AG10803 (cell line): ENCODE results near the gene ATP2B2.
"Not testable (repeated sequence)": the region's sequence is repeated elsewhere in the genome, so short reads cannot be mapped to it uniquely, and the experiment has no call there.

Experiments
- DNase-seq: peaks from one replicate; pipeline ENCODE4 v3.0.0; 2010; ENCODE audit warnings: low read depth
- H3K4me3 ChIP-seq: 2 replicates; pipeline ENCODE4 v1.5.1; 2011; ENCODE audit warnings: mild to moderate bottlenecking, low read length, control low read depth
- TF ChIP-seq, protein P1 (sequence below): conservative IDR thresholded peaks from 2 replicates; pipeline ENCODE4 v1.5.1; 2011; ENCODE audit warnings: mild to moderate bottlenecking, low read length, control low read depth, inconsistent platforms

The ATP2B2 gene

DNA sequence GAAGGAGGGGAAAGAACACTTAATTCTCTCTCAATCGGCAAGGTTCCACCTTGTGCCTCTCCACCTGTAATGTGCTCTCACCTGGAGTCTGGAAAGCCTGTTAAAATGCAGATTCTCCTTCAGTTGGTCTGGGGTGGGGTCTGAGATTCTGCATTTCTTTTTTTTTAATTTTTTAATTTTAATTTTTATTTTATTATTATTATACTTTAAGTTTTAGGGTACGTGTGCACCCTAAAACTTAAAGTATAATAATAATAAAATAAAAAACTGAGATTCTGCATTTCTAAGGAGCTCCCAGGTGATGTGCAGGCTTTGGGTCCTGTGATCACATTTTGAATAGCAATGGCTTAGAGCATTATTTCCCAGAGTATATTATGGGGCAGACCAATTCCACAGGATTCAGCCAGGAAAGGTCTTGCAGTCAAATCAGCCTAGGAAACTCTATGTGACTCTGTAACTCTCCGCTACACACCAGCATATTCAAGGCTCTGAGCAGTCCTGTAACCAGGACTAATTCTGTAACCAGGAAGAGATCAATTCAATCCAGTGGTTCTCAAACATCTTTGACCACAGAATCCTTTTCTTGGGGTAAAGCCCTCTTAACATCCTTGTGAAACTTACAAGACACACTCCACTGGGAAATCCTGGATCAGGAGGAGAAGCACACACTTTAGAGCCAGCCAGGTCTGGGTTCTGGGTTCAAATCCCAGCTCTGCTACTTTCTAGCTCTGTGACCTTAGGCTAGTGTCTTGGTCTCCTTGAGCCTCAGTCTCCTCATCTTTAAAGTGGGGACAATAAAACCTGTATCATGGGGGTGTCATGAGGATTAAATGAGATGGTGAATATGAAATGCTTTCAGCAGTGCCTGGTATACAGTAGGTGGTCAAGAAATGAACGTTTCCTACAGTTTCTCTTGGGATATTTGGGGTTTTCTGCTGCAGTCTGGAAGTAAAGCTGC lies 122.2 kb downstream of the ATP2B2 start:
- DNase-seq: no peak
- no peak overlapping the region for H3K4me3 ChIP-seq
- TF ChIP-seq, protein P1, sequence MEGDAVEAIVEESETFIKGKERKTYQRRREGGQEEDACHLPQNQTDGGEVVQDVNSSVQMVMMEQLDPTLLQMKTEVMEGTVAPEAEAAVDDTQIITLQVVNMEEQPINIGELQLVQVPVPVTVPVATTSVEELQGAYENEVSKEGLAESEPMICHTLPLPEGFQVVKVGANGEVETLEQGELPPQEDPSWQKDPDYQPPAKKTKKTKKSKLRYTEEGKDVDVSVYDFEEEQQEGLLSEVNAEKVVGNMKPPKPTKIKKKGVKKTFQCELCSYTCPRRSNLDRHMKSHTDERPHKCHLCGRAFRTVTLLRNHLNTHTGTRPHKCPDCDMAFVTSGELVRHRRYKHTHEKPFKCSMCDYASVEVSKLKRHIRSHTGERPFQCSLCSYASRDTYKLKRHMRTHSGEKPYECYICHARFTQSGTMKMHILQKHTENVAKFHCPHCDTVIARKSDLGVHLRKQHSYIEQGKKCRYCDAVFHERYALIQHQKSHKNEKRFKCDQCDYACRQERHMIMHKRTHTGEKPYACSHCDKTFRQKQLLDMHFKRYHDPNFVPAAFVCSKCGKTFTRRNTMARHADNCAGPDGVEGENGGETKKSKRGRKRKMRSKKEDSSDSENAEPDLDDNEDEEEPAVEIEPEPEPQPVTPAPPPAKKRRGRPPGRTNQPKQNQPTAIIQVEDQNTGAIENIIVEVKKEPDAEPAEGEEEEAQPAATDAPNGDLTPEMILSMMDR: no peak

GRCh38 chr3:10382445-10382844 lies 122.9 kb downstream of the ATP2B2 start:
- H3K4me3 ChIP-seq, DNase-seq: not testable (repeated sequence)

GRCh38 chr3:10381336-10381735 lies 124.0 kb downstream of the ATP2B2 start:
- no peak for DNase-seq
- no peak overlapping the region for H3K4me3 ChIP-seq
- TF ChIP-seq, protein P1: no peak

DNA sequence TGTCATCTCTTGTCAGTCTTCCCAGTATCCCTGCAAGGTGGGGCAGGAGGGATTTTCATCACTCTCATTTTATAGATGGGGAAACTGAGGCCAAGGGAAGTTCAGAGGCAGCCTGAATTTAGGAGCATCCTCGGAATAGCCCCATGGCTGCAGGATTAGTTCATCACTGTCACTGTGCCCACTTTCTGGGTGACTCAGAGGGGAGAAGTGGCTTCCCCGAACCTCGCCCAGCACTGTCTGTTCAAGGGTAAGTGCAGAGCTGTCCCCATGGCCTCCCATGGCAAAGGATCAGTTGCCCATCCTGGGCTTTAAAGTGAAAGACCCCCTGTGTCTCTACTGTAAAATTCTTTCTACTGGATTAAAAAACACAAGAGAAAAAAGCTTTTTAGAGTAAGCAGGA lies 124.5 kb downstream of the ATP2B2 start:
- TF ChIP-seq, protein P1: no peak
- DNase-seq: peak; percentile 35
- H3K4me3 ChIP-seq: no peak overlapping the region

- H3K4me3 ChIP-seq: no peak overlapping the region
- TF ChIP-seq, protein P1: no peak
- no peak for DNase-seq
Observed at GRCh38 chr3:10379961-10380360, 125.4 kb downstream of the ATP2B2 start.

DNA sequence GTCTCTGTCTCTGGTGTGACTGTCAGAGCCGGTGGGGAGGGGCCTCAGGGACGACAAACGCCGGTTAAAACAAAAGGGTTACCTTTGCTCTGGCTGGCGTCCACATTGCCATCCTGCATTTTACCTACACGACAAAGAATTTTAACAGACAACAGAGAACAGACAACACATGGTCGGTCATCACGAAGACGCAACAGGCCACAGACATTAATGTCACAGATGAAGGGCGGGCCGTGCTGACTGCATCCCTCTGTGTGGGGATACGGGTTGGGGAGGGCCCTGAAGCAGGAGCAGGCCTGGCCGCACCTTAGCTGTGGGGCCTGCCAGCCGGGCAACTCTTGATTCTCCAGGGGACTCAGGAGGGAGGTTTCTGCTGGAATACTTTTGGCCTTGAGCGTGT lies 126.2 kb downstream of the ATP2B2 start:
- no peak for DNase-seq
- TF ChIP-seq, protein P1: no peak
- H3K4me3 ChIP-seq: no peak overlapping the region

DNA sequence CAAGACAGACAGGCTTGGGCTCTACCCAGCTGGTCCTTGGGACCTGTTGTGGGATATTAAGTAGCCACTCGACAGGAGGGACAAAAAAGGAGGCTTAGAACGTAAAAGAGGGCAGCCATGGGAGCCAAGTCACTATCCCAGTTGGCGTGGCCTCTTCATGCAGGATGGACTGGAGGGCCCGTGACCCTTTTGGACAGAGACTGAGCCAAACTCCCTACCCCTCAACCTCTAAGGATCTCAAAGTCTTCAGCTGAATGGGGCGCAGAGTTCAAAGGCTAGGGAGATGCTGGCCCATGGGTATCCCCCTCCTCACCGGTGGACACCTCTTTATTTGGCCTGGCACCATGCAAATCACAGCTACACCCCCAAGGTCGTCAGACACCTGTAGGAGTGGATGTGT lies 126.6 kb downstream of the ATP2B2 start:
- TF ChIP-seq, protein P1: no peak
- DNase-seq: no peak
- no peak overlapping the region for H3K4me3 ChIP-seq
